Prostate gland (tissue), 2 donors: Measurements from ENCODE around the gene CDH24.

Source experiments
- CTCF ChIP-seq, 4 experiments: fragments of 200-600 bp in 2 of 4; fragments of 450-650 bp in 2 of 4; sonication (generic) in 2 of 4; IDR thresholded peaks; 1 replicate in 3 of 4; 2 replicates in 1 of 4; pipeline ENCODE4 v1.5.1; 2016 to 2019; ENCODE audit warnings: antibody characterized with exemption in 4 of 4, mild to moderate bottlenecking in 2 of 4, moderate library complexity in 2 of 4
- POLR2A ChIP-seq: fragments of 450-650 bp; IDR thresholded peaks from one replicate; pipeline ENCODE4 v1.6.1; 2016; ENCODE audit warnings: antibody characterized with exemption, mild to moderate bottlenecking

- TF ChIP-seq POLR2A (no peak), CTCF (IDR thresholded peaks at IDR 0.05) (no peak)
Measured at GRCh38 chr14:23093991-23094665, 36.8 kb upstream of the CDH24 start.
